K562 (cell line): ENCODE data around the gene BANP. TPM values are rescaled to one million over a fixed set of nuclear protein-coding genes. Genes with fewer than 3 reads are reported as not detected.

Source experiments
- CEBPZ ChIP-seq: fragments of 150-350 bp; IDR thresholded peaks from 2 replicates; pipeline ENCODE4 v1.6.1; 2014; ENCODE audit warnings: low read depth, mild to moderate bottlenecking, low read length, borderline replicate concordance
- CHD2 ChIP-seq: IDR thresholded peaks from 2 replicates; pipeline ENCODE4 v1.6.1; 2011; ENCODE audit warnings: low read depth, low read length
- DPF2 ChIP-seq: fragments of 450-650 bp; IDR thresholded peaks from 2 replicates; pipeline ENCODE4 v1.6.1; 2016
- HNRNPUL1 ChIP-seq: fragments of 200-400 bp; formaldehyde crosslinking; IDR thresholded peaks from 2 replicates; pipeline ENCODE4 v1.6.1; 2017; ENCODE audit warnings: low read length
- MIER1 ChIP-seq: fragments of 450-650 bp; IDR thresholded peaks from 2 replicates; pipeline ENCODE4 v1.6.1; 2016; ENCODE audit warnings: antibody characterized with exemption, mild to moderate bottlenecking, low read depth
- POLR2AphosphoS5 ChIP-seq: IDR thresholded peaks from 2 replicates; pipeline ENCODE4 v1.6.1; 2011; ENCODE audit warnings: mild to moderate bottlenecking, low read depth, low read length, moderate library complexity; ENCODE audit not compliant: control insufficient read depth, insufficient read depth
- PYGO2 ChIP-seq: fragments of 450-650 bp; IDR thresholded peaks from 2 replicates; pipeline ENCODE4 v1.6.1; 2016; ENCODE audit warnings: mild to moderate bottlenecking, missing genetic modification characterization, moderate library complexity, missing compliant biosample characterization
- SNRNP70 ChIP-seq: fragments of 200-400 bp; formaldehyde crosslinking; optimal IDR thresholded peaks from 2 replicates; pipeline ENCODE3; 2017; ENCODE audit warnings: low read depth, low read length
- TBP ChIP-seq: optimal IDR thresholded peaks from 2 replicates; pipeline ENCODE3; 2011; ENCODE audit warnings: low read depth, low read length, improper control_type of control experiment
- ZC3H11A ChIP-seq: IDR thresholded peaks from 2 replicates; pipeline ENCODE4 v1.6.1; 2012; ENCODE audit warnings: low read depth, low read length, improper control_type of control experiment
- ZNF224 ChIP-seq: sonication (generic); formaldehyde crosslinking; IDR thresholded peaks from 2 replicates; pipeline ENCODE4 v1.8.0; 2022; ENCODE audit warnings: mild to moderate bottlenecking, missing genetic modification reagents
- ZNF318 ChIP-seq, 2 experiments: fragments of 450-650 bp; IDR thresholded peaks; 2 replicates each; pipeline ENCODE4 v1.6.1; 2016; ENCODE audit warnings: mild to moderate bottlenecking in 2 of 2, borderline replicate concordance in 1 of 2, low read depth in 1 of 2, moderate library complexity in 1 of 2
- ZNF507 ChIP-seq: conservative IDR thresholded peaks from 2 replicates; pipeline ENCODE4 v1.6.1; 2017; ENCODE audit warnings: missing genetic modification characterization, missing compliant biosample characterization
- ZNF766 ChIP-seq: fragments of 200-800 bp; sonication (Bioruptor generic); conservative IDR thresholded peaks from 2 replicates; pipeline ENCODE4 v1.6.1; 2016; ENCODE audit warnings: missing genetic modification characterization, missing compliant biosample characterization
- ZZZ3 ChIP-seq: fragments of 450-650 bp; IDR thresholded peaks from 2 replicates; pipeline ENCODE4 v1.6.1; 2016; ENCODE audit warnings: antibody characterized with exemption, mild to moderate bottlenecking, moderate library complexity
- polyA plus RNA-seq, 8 experiments: library from polyadenylated mRNA; depleted of rRNA in 4 of 8; stranded (reverse) in 5 of 8; unstranded in 3 of 8; fragments of >200 nt; fragmentation: Nextera tagmentation in 2 of 8; fragmentation: Illumina TruSeq in 1 of 8; extraction: Ambion mirVana in 2 of 8; extraction: Trizol in 1 of 8; gene quantifications; 2 replicates each; pipeline versions ENCODE4 v1.2.1 to v1.2.3, GENCODE V29; 2011 to 2014; ENCODE audit warnings: inconsistent platforms in 1 of 8, missing spikeins in 1 of 8
- total RNA-seq, 7 experiments: library from RNA; depleted of rRNA in 6 of 7; stranded (reverse); fragments of >200 nt in 6 of 7; fragmentation: Illumina TruSeq in 2 of 7; extraction: Trizol in 2 of 7; gene quantifications; 2 replicates each; pipeline versions ENCODE4 v1.2.1 to v1.2.3, GENCODE V29; 2011 to 2021; ENCODE audit warnings: low replicate concordance in 1 of 7
- TF ChIP-seq, protein P1 (sequence below): fragments of 250-450 bp; sonication (Bioruptor Pico); IDR thresholded peaks from 2 replicates; pipeline ENCODE4 v1.4.0; 2020; ENCODE audit warnings: mild to moderate bottlenecking

The BANP gene
- total and polyA plus RNA-seq, 9 of the 15 experiments (the other 6 are each of a cell fraction or from before 2014, with no cell fraction given), result 4.6 to 22.1 (median 15.6) TPM

GRCh38 chr16:87931504-87931903 lies 19.7 kb upstream of the BANP start (continued):
- TF ChIP-seq ZNF318 (IDR thresholded peaks at IDR 0.05; ENCODE audit: borderline replicate concordance in 1 of 2, low read depth in 1 of 2) (no peak), ZNF507 (no peak), MIER1 (no peak), TBP (no peak), POLR2AphosphoS5 (peak; percentile 25; the same call in 1 of the 2 replicates), ZZZ3 (no peak), ZNF224 (CRISPR knock-in tag) (no peak), HNRNPUL1 (no peak), DPF2 (peak; percentile 67), ZC3H11A (no peak), CHD2 (no peak), CEBPZ (no peak), ZNF766 (CRISPR knock-in tag) (no peak), SNRNP70 (no peak), PYGO2 (tag) (no peak)
- TF ChIP-seq, protein P1, sequence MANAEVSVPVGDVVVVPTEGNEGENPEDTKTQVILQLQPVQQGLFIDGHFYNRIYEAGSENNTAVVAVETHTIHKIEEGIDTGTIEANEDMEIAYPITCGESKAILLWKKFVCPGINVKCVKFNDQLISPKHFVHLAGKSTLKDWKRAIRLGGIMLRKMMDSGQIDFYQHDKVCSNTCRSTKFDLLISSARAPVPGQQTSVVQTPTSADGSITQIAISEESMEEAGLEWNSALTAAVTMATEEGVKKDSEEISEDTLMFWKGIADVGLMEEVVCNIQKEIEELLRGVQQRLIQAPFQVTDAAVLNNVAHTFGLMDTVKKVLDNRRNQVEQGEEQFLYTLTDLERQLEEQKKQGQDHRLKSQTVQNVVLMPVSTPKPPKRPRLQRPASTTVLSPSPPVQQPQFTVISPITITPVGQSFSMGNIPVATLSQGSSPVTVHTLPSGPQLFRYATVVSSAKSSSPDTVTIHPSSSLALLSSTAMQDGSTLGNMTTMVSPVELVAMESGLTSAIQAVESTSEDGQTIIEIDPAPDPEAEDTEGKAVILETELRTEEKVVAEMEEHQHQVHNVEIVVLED (CRISPR knock-in tag), result no peak
